C1 segment of cervical spinal cord (tissue), 14 donors: ENCODE data around the gene CPNE5.
"Not testable (repeated sequence)": the region's sequence is repeated elsewhere in the genome, so short reads cannot be mapped to it uniquely, and the experiment has no call there.

Source experiments
- DNase-seq, 14 donors: peaks; one replicate each; lab custom pipeline; 2025; lab: John Stamatoyannopoulos, UW

CPNE5 gene

GRCh38 chr6:36817176-36817817 lies 21.9 kb downstream of the CPNE5 start:
- DNase-seq: no peak

GRCh38 chr6:36815962-36816735 lies 23.1 kb downstream of the CPNE5 start:
- DNase-seq: no peak

GRCh38 chr6:36814249-36814648 lies 25.0 kb downstream of the CPNE5 start:
- no peak for DNase-seq

- no peak for DNase-seq
Observed at GRCh38 chr6:36813526-36813925, 25.7 kb downstream of the CPNE5 start.

- not testable (repeated sequence) for DNase-seq
Observed at GRCh38 chr6:36813047-36813446, 26.2 kb downstream of the CPNE5 start.

GRCh38 chr6:36809941-36810803 lies 29.1 kb downstream of the CPNE5 start:
- DNase-seq: no peak

- no peak for DNase-seq
Observed at GRCh38 chr6:36809156-36809555, 30.1 kb downstream of the CPNE5 start.

- DNase-seq: no peak
Observed at GRCh38 chr6:36808634-36809033, 30.6 kb downstream of the CPNE5 start.

- DNase-seq: no peak
Observed at GRCh38 chr6:36807750-36808149, 31.5 kb downstream of the CPNE5 start.

GRCh38 chr6:36807143-36807542 lies 32.1 kb downstream of the CPNE5 start:
- DNase-seq: no peak

GRCh38 chr6:36805917-36806316 lies 33.3 kb downstream of the CPNE5 start:
- no peak for DNase-seq

- DNase-seq: no peak
Observed at GRCh38 chr6:36805096-36805797, 34.0 kb downstream of the CPNE5 start.

- no peak for DNase-seq
Observed at GRCh38 chr6:36804563-36804962, 34.7 kb downstream of the CPNE5 start.

GRCh38 chr6:36803908-36804307 lies 35.3 kb downstream of the CPNE5 start:
- no peak for DNase-seq

- no peak for DNase-seq
Observed at GRCh38 chr6:36803482-36803881, 35.8 kb downstream of the CPNE5 start.

- DNase-seq: no peak
Observed at GRCh38 chr6:36800223-36801076, 38.8 kb downstream of the CPNE5 start.

GRCh38 chr6:36798852-36799251 lies 40.4 kb downstream of the CPNE5 start:
- no peak for DNase-seq

- no peak for DNase-seq
Observed at GRCh38 chr6:36797653-36798052, 41.6 kb downstream of the CPNE5 start.

GRCh38 chr6:36797055-36797454 lies 42.2 kb downstream of the CPNE5 start:
- no peak for DNase-seq

- DNase-seq: no peak
Observed at GRCh38 chr6:36794713-36795065, 44.6 kb downstream of the CPNE5 start.
